Activated T-cell treated with anti-CD3 and anti-CD28 coated beads for 24 hours (primary cell): Measurements from ENCODE around the gene FGR.

Experiments used
- DNase-seq: peaks from one replicate; pipeline ENCODE4 v3.0.0-alpha.2; 2020; ENCODE audit warnings: low read depth

The FGR gene

GRCh38 chr1:27615346-27616192 lies 19.4 kb downstream of the FGR start:
- no peak for DNase-seq

- no peak for DNase-seq
Observed at GRCh38 chr1:27614625-27615344, 20.2 kb downstream of the FGR start.

GRCh38 chr1:27614043-27614624 lies 20.9 kb downstream of the FGR start:
- no peak for DNase-seq

- DNase-seq: no peak
Observed at GRCh38 chr1:27612718-27613117, 22.3 kb downstream of the FGR start.

GRCh38 chr1:27611450-27611849 lies 23.5 kb downstream of the FGR start:
- DNase-seq: no peak

- DNase-seq: no peak
Observed at GRCh38 chr1:27609618-27610240, 25.3 kb downstream of the FGR start.

GRCh38 chr1:27609210-27609555 lies 25.8 kb downstream of the FGR start:
- DNase-seq: no peak

GRCh38 chr1:27607239-27607804 lies 27.7 kb downstream of the FGR start:
- DNase-seq: no peak

- DNase-seq: no peak
Observed at GRCh38 chr1:27606708-27607238, 28.2 kb downstream of the FGR start.

- peak; percentile 43 for DNase-seq
Observed at GRCh38 chr1:27605796-27606707, 28.9 kb downstream of the FGR start.

- no peak for DNase-seq
Observed at GRCh38 chr1:27605300-27605766, 29.7 kb downstream of the FGR start.

- no peak for DNase-seq
Observed at GRCh38 chr1:27604579-27605299, 30.2 kb downstream of the FGR start.

- DNase-seq: peak; percentile 86
Observed at GRCh38 chr1:27603681-27604578, 31.1 kb downstream of the FGR start, which contains the start of gene AHDC1. Gene AHDC1, minus strand, starts transcription at chr1:27604144. Its CDS starts 52,029 bp downstream, at chr1:27552115.

- DNase-seq: no peak
Observed at GRCh38 chr1:27603309-27603680, 31.7 kb downstream of the FGR start.

- DNase-seq: no peak
Observed at GRCh38 chr1:27602462-27603308, 32.3 kb downstream of the FGR start.

GRCh38 chr1:27601771-27602461 lies 33.1 kb downstream of the FGR start:
- DNase-seq: no peak

GRCh38 chr1:27601321-27601770 lies 33.6 kb downstream of the FGR start:
- DNase-seq: no peak
